ENCODE results near the gene PEX11G.

PEX11G gene

GRCh38 chr19:7494416-7495098, 5.7 kb upstream of the PEX11G start:
- DNase-seq (ENCODE audit: low spot score): no peak

DNA sequence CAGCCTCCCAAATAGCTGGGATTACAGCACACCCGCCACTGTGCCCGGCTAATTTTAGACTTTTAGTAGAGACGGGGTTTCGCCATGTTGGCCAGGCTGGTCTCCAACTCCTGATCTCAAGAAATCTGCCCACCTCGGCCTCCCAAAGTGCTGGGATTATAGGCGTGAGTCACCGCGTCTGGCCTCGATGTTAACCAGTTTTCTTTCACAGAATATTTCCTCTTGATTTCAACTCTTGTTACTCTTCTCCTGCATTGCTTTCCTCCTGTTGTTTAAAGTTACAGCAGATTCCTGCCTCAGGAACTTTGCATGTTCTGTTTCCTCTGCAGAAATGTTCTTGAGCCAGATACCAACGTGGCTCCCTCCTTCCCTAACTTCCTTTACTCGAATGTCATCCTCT, 3.7 kb upstream of the PEX11G start:
- no peak for DNase-seq (ENCODE audit: low spot score)

- no peak for DNase-seq (ENCODE audit: low spot score)
Measured at GRCh38 chr19:7492142-7492541, 3.3 kb upstream of the PEX11G start.

- DNase-seq (ENCODE audit: low spot score): no peak
Measured at GRCh38 chr19:7489609-7490044, 792 bp upstream of the PEX11G start.

GRCh38 chr19:7486923-7487322, 1.9 kb downstream of the PEX11G start:
- DNase-seq (ENCODE audit: low spot score): no peak

DNA sequence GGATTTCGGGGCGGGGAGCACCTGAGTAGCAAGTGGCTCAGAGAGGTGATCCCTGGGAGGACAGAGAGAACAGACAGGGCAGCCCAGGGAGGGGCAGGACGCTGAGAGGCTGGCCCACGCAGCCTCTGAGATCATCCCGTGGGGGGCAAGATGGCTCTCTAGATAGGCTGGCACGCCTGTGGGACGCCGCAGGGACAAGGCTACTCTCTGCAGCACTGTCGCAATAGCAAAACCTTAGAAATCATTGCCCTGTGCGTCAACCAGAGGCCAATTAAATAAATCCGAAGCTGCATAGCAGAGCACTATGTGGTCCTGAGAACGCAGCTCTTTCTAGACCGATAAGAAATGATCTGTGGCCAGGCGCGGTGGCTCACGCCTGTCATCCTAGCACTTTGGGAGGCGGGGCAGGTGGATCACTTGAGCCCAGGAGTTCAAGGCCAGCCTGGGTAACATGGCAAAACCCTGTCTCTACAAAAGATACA, 5.1 kb downstream of the PEX11G start:
- DNase-seq (ENCODE audit: low spot score): no peak

DNA sequence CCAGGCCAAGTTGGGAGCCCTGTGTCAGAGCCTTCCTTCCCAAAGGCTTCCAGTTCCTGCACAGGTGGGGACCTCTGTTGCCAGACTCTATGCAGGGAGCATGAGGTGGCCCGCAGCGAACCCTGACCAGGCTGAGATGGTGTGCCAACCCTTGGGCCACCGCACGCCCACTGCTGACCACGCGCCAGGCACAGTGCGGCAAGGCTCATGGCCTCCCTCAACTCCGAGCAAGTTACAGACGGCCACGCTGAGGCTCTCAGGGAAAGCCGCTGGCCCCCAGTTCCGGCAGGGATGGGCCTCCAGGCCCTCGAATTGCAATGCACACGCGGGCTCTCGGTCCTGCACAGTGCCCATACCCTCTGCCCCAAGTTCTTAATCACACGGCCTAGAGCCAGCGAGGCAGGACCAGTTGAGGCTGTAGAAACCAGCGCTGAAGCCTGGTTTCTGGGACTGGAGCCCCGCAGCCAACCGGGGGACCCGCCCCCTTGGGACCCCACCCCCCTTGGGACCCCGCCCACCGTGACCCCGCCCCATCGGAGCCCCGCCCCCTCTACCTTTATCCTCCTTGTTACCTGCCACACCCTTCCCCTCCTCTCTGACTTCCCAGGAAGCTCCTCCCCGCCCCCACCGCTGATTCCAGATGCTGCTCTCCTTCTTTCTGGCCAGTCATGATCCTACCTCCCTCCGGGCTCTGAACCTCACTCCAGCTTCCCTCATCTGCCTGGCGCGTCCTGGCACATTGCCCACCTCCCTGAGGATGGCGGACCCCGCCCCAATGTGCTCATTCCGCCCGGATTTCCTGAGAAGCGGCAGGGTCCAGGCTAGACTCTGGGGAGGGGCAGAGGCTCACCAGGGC, 6.0 kb downstream of the PEX11G start:
- DNase-seq (ENCODE audit: low spot score): peak; percentile 44

DNA sequence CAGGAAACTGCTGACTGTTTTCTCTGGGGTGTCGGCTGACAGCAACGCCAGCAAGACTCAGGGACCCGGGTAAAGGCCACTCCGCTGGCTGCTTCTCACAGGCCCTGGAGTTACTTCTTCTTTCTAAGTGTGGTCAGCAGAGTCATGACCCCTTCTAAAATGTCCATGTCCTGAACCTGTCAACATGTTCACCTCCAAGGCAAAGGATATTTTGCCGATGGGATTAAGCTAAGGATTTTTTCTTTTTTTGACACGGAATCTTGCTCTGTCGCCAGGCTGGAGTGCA, 7.9 kb downstream of the PEX11G start:
- DNase-seq (ENCODE audit: low spot score): no peak

GRCh38 chr19:7480222-7480969, 8.4 kb downstream of the PEX11G start:
- DNase-seq (ENCODE audit: low spot score): no peak

GRCh38 chr19:7478843-7479227, 10.0 kb downstream of the PEX11G start:
- no peak for DNase-seq (ENCODE audit: low spot score)

- no peak for DNase-seq (ENCODE audit: low spot score)
Measured at GRCh38 chr19:7478173-7478842, 10.5 kb downstream of the PEX11G start.

GRCh38 chr19:7477758-7478157, 11.1 kb downstream of the PEX11G start:
- DNase-seq (ENCODE audit: low spot score): no peak

DNA sequence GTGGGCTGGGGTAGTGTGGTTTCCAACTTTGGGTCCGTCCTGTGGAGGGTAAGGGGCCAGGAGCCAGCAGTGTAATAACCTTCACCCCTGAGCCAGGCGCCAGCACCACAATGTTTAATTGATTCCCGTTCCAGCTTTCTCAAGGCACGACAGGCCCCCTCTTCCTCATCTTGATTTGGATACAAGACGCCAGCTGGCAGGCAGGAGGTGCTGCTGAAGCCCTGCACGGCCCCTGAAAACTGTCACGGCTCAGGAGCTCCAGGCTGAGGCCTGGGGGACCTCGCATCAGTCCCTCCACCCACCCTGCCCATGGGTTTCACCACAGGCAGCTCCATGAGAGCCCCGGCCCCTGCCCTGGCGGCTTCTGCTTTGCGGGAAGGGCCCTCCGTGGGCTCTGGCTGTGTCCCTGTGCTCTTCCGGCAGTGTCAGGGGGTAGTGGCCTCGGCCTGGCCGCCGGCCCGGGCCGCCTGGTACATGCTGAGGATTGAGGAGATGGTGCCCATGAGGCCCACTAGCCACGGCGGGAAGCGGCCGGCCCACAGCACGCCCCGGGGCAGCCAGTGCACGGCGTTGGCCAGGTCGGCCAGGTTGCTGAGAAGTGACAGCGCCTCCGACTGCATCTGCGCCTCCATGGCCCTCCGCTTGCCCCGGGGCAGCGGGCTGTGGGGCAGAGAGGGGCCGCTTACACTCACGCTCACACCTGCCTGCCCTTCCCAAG, 11.9 kb downstream of the PEX11G start:
- no peak for DNase-seq (ENCODE audit: low spot score)

- DNase-seq (ENCODE audit: low spot score): no peak
Measured at GRCh38 chr19:7476241-7476640, 12.6 kb downstream of the PEX11G start.

DNA sequence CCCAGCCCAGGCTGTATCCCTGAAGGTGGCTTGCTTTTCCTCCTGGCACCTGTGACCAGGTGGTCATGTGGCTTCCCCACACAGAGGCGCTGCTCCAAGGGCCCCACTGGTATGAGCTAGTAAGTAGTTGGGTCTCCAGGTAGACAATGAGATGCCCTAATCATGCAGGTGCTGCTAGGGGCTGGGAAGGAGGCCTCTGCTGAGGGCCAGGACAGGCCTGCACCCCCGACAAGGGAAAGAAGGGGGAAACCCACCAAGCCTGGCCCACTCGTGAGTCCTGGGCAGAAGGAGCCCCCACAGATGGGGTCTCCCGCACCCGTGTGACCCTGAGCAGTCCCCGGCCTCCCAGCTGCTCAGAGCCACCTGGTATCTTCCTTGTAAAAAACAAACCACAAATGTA, 13.2 kb downstream of the PEX11G start:
- DNase-seq (ENCODE audit: low spot score): no peak

GRCh38 chr19:7471696-7472615, 16.9 kb downstream of the PEX11G start:
- no peak for DNase-seq (ENCODE audit: low spot score)

GRCh38 chr19:7470540-7471305, 18.1 kb downstream of the PEX11G start:
- DNase-seq (ENCODE audit: low spot score): no peak

GRCh38 chr19:7469669-7470285, 19.1 kb downstream of the PEX11G start:
- no peak for DNase-seq (ENCODE audit: low spot score)

DNA sequence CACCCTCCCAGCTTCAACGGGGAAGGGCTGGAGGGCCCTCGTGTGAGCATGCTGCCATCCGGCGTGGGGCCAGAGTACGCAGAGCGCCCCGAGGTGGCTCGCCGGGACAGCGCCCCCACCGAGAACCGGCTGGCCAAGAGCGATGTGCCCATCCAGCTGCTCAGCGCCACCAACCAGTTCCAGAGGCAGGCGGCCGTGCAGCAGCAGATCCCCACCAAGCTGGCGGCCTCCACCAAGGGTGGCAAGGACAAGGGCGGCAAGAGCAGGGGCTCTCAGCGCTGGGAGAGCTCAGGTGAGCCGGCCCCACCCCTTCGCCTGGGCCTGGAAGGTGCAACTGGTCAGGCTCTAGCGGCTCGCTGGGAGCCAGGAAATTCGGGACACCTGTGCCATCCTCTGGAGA, 20.0 kb downstream of the PEX11G start:
- DNase-seq (ENCODE audit: low spot score): no peak

Data from GM03348 (cell line).